ENCODE results near the gene RANBP17.

- TF ChIP-seq BACH2 (CRISPR knock-in tag; IDR thresholded peaks at IDR 0.05; ENCODE audit: borderline replicate concordance), result no peak
- TF ChIP-seq ZFP30 (CRISPR knock-in tag; IDR thresholded peaks at IDR 0.05), result no peak
- no peak for TF ChIP-seq GLIS3 (CRISPR knock-in tag; IDR thresholded peaks at IDR 0.05)
- no peak for TF ChIP-seq CSDC2 (CRISPR knock-in tag; IDR thresholded peaks at IDR 0.05)
- TF ChIP-seq TSHZ2 (CRISPR knock-in tag; IDR thresholded peaks at IDR 0.05), result no peak
- TF ChIP-seq PATZ1 (CRISPR knock-in tag; IDR thresholded peaks at IDR 0.05; ENCODE audit: borderline replicate concordance), result no peak
- no peak for TF ChIP-seq ZNF70 (CRISPR knock-in tag; IDR thresholded peaks at IDR 0.05)
- no peak for TF ChIP-seq ARNTL (CRISPR knock-in tag; IDR thresholded peaks at IDR 0.05; ENCODE audit: borderline replicate concordance, low read depth)
- TF ChIP-seq ZNF8 (CRISPR knock-in tag; IDR thresholded peaks at IDR 0.05), result no peak
These were observed 461.2 kb downstream of the RANBP17 start for GRCh38 chr5:171323007-171323406.

Measured in SK-N-SH treated with all-trans-retinoic acid at 6 μM for 48 hours (cell line).